HG03159 (cell line): ENCODE data around the gene LAGE3.

Experiments used
- ATAC-seq: cut with Tn5 transposase; IDR thresholded peaks from one replicate; pipeline ENCODE4 v1.9.1; 2021; ENCODE audit warnings: mild to moderate bottlenecking, moderate library complexity; ENCODE audit not compliant: unreplicated experiment

The LAGE3 gene

DNA sequence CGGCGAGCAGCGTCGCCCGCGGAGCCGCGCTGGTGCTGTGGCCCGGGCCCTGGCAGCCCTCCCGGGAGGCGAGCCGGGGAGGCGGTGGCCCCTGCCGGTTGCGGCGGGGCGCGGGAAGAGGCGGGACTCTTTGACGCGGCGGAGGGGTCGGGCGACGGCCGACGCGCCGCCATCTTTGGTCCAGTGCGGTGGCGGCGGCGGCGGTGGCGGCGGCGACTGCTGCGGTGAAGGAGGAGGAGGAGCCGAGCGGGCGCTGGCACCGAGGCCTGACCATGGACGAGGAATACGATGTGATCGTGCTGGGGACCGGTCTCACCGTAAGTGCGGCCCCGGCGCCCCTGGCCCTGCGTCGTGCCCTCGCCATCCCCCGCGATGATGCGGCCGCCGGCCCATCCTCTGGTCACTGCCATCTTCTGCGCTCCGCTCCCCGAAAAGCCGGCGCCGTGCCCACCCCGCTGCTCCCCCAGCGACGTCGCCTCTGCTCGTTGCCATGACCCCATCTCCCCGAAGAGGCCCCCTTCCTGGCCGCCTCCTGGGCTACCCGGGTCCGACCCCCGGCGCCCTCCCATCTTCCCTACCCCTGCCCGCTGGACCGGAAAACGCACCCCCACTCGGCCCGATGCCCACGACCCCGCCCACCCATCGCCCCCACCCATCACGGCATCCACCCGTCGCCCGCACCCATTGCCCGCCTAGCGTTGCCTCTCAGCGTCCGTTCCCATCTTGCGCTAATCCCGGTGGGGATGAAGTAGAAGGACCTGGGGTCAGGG is 41.9 kb downstream of the LAGE3 start, which contains the start of gene GDI1:
Gene GDI1, plus strand, starts transcription at position 172 of the 770 bp plus-strand sequence. Its CDS starts 101 bp downstream, at position 273.
- no peak for ATAC-seq

GRCh38 chrX:154436374-154436982 is 42.6 kb downstream of the LAGE3 start:
- no peak for ATAC-seq

DNA sequence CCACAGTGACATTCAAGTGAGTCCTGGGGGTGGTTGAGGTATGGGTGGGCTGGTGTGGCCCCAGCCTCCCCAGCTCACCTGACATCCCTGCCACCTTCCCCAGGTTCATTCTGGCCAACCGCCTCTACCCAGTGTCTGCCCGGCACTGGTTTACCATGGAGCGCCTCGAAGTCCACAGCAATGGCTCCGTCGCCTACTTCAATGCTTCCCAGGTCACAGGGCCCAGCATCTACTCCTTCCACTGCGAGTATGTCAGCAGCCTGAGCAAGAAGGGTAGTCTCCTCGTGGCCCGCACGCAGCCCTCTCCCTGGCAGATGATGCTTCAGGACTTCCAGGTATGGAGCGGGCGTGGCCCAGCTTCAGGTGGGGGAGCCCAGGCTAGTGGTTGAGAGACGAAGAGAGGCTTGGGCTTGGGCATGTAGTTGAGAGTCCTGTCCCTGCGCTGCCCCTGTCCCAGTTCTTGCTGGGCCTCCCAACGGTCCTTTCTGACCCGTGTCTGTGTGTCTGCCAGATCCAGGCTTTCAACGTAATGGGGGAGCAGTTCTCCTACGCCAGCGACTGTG is 43.8 kb downstream of the LAGE3 start:
- ATAC-seq = no peak

GRCh38 chrX:154434394-154435168 is 44.5 kb downstream of the LAGE3 start:
- ATAC-seq = no peak

- no peak for ATAC-seq
Measured at GRCh38 chrX:154433605-154434004, 45.5 kb downstream of the LAGE3 start.

- ATAC-seq = no peak
Measured at GRCh38 chrX:154432210-154432609, 46.9 kb downstream of the LAGE3 start.

- no peak for ATAC-seq
Measured at GRCh38 chrX:154431341-154431740, 47.7 kb downstream of the LAGE3 start.

DNA sequence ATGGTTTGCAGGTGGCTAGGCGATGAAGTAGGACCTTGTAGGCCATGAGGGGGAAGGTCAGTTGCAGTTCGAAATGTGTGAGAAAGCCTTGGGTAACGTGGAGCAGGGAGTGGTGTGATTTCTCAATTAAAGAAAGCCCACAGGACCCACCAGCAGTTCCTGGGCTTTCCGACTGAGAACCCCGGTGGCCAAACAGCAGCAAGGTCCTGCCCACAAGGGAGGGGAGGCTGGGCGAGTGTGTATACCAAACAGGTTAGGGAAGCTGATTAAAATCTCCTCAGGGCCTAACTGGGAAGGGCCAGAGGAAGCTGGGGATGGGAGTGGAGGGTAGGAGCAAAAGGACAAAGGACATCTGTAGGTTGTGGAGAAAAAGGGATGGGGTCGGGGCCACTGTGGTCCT is 48.2 kb downstream of the LAGE3 start:
- ATAC-seq = no peak

GRCh38 chrX:154430479-154430878 is 48.6 kb downstream of the LAGE3 start:
- ATAC-seq = no peak

GRCh38 chrX:154429711-154430110 is 49.4 kb downstream of the LAGE3 start:
- ATAC-seq = no peak

GRCh38 chrX:154428176-154429171 is 50.6 kb downstream of the LAGE3 start, which contains the start of gene ATP6AP1:
Gene ATP6AP1 (plus strand): TSS chrX:154428677. CDS start chrX:154428693, 16 bp downstream.
- ATAC-seq = peak; percentile 95
